Stomach smooth muscle (tissue), 2 donors: ENCODE data around the gene CSF2.
"Not testable (repeated sequence)": the region's sequence is repeated elsewhere in the genome, so short reads cannot be mapped to it uniquely, and the experiment has no call there.

Experiments used
- H3K27ac ChIP-seq: one replicate; pipeline ENCODE4 v1.7.0; 2013; ENCODE audit warnings: mild to moderate bottlenecking, low read length, inconsistent platforms
- H3K27me3 ChIP-seq, 2 donors: one replicate each; pipeline ENCODE4 v1.7.0; 2013; ENCODE audit warnings: low read length in 2 of 2; ENCODE audit not compliant: insufficient read depth in 2 of 2, control insufficient read depth in 1 of 2
- H3K36me3 ChIP-seq, 2 donors: one replicate each; pipeline ENCODE4 v1.7.0; 2013; ENCODE audit warnings: low read length in 2 of 2; ENCODE audit not compliant: control insufficient read depth in 2 of 2, insufficient read depth in 2 of 2
- H3K4me1 ChIP-seq: one replicate; pipeline ENCODE4 v1.7.0; 2013; ENCODE audit warnings: low read length; ENCODE audit not compliant: control insufficient read depth, insufficient read depth
- H3K4me3 ChIP-seq, 2 donors: one replicate each; pipeline ENCODE4 v1.7.0; 2013; ENCODE audit warnings: low read length in 2 of 2
- H3K9ac ChIP-seq, 2 donors: one replicate each; pipeline ENCODE4 v1.7.0; 2013; ENCODE audit warnings: low read length in 2 of 2, mild to moderate bottlenecking in 1 of 2
- H3K9me3 ChIP-seq, 2 donors: one replicate each; pipeline ENCODE4 v1.7.0; 2013; ENCODE audit warnings: low read length in 2 of 2; ENCODE audit not compliant: control insufficient read depth in 2 of 2
- donor health status: healthy.
- donor health status: Pancreatic carcinoma.

The CSF2 gene

GRCh38 chr5:132112111-132112510 lies 38.5 kb downstream of the CSF2 start:
- no peak overlapping the region for H3K9ac ChIP-seq
- no peaks in the 10 kb centered on the region for H3K36me3 ChIP-seq
- H3K27ac ChIP-seq, result no peak overlapping the region
- no peaks in the 10 kb centered on the region for H3K9me3 ChIP-seq
- no peaks in the 10 kb centered on the region for H3K4me1 ChIP-seq
- H3K4me3 ChIP-seq, result no peak overlapping the region
- H3K27me3 ChIP-seq, result no peaks in the 10 kb centered on the region

- H3K9ac ChIP-seq, result no peak overlapping the region
- no peaks in the 10 kb centered on the region for H3K4me1 ChIP-seq
- H3K9me3 ChIP-seq, result no peaks in the 10 kb centered on the region
- H3K36me3 ChIP-seq, result no peaks in the 10 kb centered on the region
- H3K27me3 ChIP-seq, result no peaks in the 10 kb centered on the region
- H3K27ac ChIP-seq, result no peak overlapping the region
- no peak overlapping the region for H3K4me3 ChIP-seq
Measured at GRCh38 chr5:132114150-132115121, 40.8 kb downstream of the CSF2 start.

GRCh38 chr5:132115375-132115774 lies 41.8 kb downstream of the CSF2 start:
- no peaks in the 10 kb centered on the region for H3K27me3 ChIP-seq
- no peak overlapping the region for H3K9ac ChIP-seq
- no peaks in the 10 kb centered on the region for H3K9me3 ChIP-seq
- no peak overlapping the region for H3K27ac ChIP-seq
- no peak overlapping the region for H3K4me3 ChIP-seq
- no peaks in the 10 kb centered on the region for H3K36me3 ChIP-seq
- no peaks in the 10 kb centered on the region for H3K4me1 ChIP-seq

GRCh38 chr5:132116072-132116471 lies 42.5 kb downstream of the CSF2 start:
- Histone ChIP-seq H3K27me3 (no peaks in the 10 kb centered on the region), H3K9ac (no peak overlapping the region), H3K9me3 (no peaks in the 10 kb centered on the region), H3K4me1 (no peaks in the 10 kb centered on the region), H3K4me3 (no peak overlapping the region), H3K27ac (no peak overlapping the region), H3K36me3 (no peaks in the 10 kb centered on the region)

- H3K27ac ChIP-seq, H3K4me3 ChIP-seq, H3K4me1 ChIP-seq, H3K27me3 ChIP-seq, H3K9ac ChIP-seq, H3K9me3 ChIP-seq, H3K36me3 ChIP-seq: not testable (repeated sequence)
Measured at GRCh38 chr5:132116909-132117489, 43.4 kb downstream of the CSF2 start.

GRCh38 chr5:132120717-132121116 lies 47.1 kb downstream of the CSF2 start:
- H3K27ac ChIP-seq, H3K36me3 ChIP-seq: not testable (repeated sequence)

GRCh38 chr5:132122971-132123370 lies 49.4 kb downstream of the CSF2 start:
- H3K27me3 ChIP-seq, H3K9me3 ChIP-seq, H3K27ac ChIP-seq, H3K4me1 ChIP-seq, H3K36me3 ChIP-seq, H3K9ac ChIP-seq, H3K4me3 ChIP-seq: not testable (repeated sequence)

More at GRCh38 chr5:132120717-132121116, 47.1 kb downstream of the CSF2 start:
- H3K4me1 ChIP-seq, H3K9me3 ChIP-seq, H3K4me3 ChIP-seq, H3K9ac ChIP-seq, H3K27me3 ChIP-seq: not testable (repeated sequence)

- not testable (repeated sequence) for H3K9me3 ChIP-seq, H3K27me3 ChIP-seq, H3K4me3 ChIP-seq, H3K36me3 ChIP-seq, H3K9ac ChIP-seq, H3K27ac ChIP-seq, H3K4me1 ChIP-seq
Measured at GRCh38 chr5:132123578-132123977, 50.0 kb downstream of the CSF2 start.
